Astrocyte (in vitro differentiated cells and primary cell): ENCODE measurements around the gene PDZK1.

Experiments used
- EZH2 ChIP-seq: IDR thresholded peaks from 2 replicates; pipeline ENCODE4 v1.6.1; 2012; ENCODE audit warnings: mild to moderate bottlenecking, low read length, inconsistent platforms; ENCODE audit not compliant: insufficient read depth
- TF ChIP-seq, protein P1 (sequence below): IDR thresholded peaks from 2 replicates; pipeline ENCODE4 v1.5.1; 2011; ENCODE audit warnings: low read depth, mild to moderate bottlenecking, inconsistent platforms, low read length, moderate library complexity; ENCODE audit not compliant: insufficient read depth

DNA sequence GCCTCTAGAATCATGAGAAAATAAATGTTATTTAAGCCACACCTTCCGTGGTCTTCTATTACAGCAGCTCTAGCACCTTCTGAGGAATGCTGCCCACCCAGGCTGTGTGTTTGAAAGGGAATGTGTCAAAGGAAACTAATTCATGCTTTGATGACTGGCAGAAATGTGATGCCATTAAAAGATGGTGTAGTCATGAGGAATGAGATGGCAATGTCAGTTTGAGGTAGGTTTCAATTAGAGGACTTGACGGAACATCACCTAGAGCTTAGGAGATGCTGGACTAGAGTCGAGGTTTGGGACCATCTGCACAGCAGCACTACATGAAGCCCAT lies 10.6 kb downstream of the PDZK1 start:
- TF ChIP-seq, protein P1, sequence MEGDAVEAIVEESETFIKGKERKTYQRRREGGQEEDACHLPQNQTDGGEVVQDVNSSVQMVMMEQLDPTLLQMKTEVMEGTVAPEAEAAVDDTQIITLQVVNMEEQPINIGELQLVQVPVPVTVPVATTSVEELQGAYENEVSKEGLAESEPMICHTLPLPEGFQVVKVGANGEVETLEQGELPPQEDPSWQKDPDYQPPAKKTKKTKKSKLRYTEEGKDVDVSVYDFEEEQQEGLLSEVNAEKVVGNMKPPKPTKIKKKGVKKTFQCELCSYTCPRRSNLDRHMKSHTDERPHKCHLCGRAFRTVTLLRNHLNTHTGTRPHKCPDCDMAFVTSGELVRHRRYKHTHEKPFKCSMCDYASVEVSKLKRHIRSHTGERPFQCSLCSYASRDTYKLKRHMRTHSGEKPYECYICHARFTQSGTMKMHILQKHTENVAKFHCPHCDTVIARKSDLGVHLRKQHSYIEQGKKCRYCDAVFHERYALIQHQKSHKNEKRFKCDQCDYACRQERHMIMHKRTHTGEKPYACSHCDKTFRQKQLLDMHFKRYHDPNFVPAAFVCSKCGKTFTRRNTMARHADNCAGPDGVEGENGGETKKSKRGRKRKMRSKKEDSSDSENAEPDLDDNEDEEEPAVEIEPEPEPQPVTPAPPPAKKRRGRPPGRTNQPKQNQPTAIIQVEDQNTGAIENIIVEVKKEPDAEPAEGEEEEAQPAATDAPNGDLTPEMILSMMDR: no peak
- no peak for TF ChIP-seq EZH2
